ENCODE data around the gene PHKA2. TPM values are rescaled to one million over a fixed set of nuclear protein-coding genes. Genes with fewer than 3 reads are reported as not detected.

Gene PHKA2
- total RNA-seq, 1 experiment from 2014 or later = 18.1 TPM

- H3K27ac Mint-ChIP-seq (ENCODE audit: low read depth, unreplicated experiment) = no peak overlapping the region
- no peak for DNase-seq (ENCODE audit: unreplicated experiment)
- no peaks in the 10 kb centered on the region for H3K36me3 Mint-ChIP-seq (ENCODE audit: insufficient read depth, unreplicated experiment)
- intact Hi-C loops (cut with micrococcal nuclease) = no loop called here
- no TSS peak for BruUV-seq (replicated peaks)
- no peaks in the 10 kb centered on the region for H3K27me3 Mint-ChIP-seq (ENCODE audit: insufficient read depth, unreplicated experiment)
- peaks cover 6% of the 10 kb centered on the region for H3K4me1 Mint-ChIP-seq (ENCODE audit: insufficient read depth, unreplicated experiment)
- no peak for TF ChIP-seq CTCF (IDR thresholded peaks at IDR 0.05; ENCODE audit: unreplicated experiment)
- H3K4me3 Mint-ChIP-seq (ENCODE audit: unreplicated experiment) = no peak overlapping the region
- peaks cover 21% of the 10 kb centered on the region for H3K9me3 Mint-ChIP-seq (ENCODE audit: unreplicated experiment)
- POLR2A ChIA-PET = no interaction called here
- CTCF ChIA-PET = no interaction called here
These were observed 8.9 kb downstream of the PHKA2 start for GRCh38 chrX:18974993-18975392.

- Mint-ChIP-seq H3K9me3 (ENCODE audit: unreplicated experiment) (peaks cover 21% of the 10 kb centered on the region), H3K36me3 (ENCODE audit: insufficient read depth, unreplicated experiment) (no peaks in the 10 kb centered on the region), H3K27ac (ENCODE audit: low read depth, unreplicated experiment) (no peak overlapping the region), H3K27me3 (ENCODE audit: insufficient read depth, unreplicated experiment) (no peaks in the 10 kb centered on the region), H3K4me3 (ENCODE audit: unreplicated experiment) (no peak overlapping the region), H3K4me1 (ENCODE audit: insufficient read depth, unreplicated experiment) (peaks cover 6% of the 10 kb centered on the region)
- TF ChIP-seq CTCF (IDR thresholded peaks at IDR 0.05; ENCODE audit: unreplicated experiment) = no peak
- DNase-seq (ENCODE audit: unreplicated experiment) = no peak
- BruUV-seq (replicated peaks) = no TSS peak
- CTCF ChIA-PET = interaction anchor here (1.0 kb wide), 1 partner anchor 11 kb away, joined by 3 read pairs; no protein-coding TSS in a partner anchor
- intact Hi-C loops (cut with micrococcal nuclease) = no loop called here
- POLR2A ChIA-PET = interaction anchor here (0.7 kb wide), 1 partner anchor 1875 kb away, joined by 3 read pairs; no protein-coding TSS in a partner anchor
These were observed 10.3 kb downstream of the PHKA2 start for GRCh38 chrX:18973527-18974192.

- peaks cover 6% of the 10 kb centered on the region for H3K4me1 Mint-ChIP-seq (ENCODE audit: insufficient read depth, unreplicated experiment)
- ChIA-PET POLR2A (no interaction called here), CTCF (no interaction called here)
- H3K36me3 Mint-ChIP-seq (ENCODE audit: insufficient read depth, unreplicated experiment) = no peaks in the 10 kb centered on the region
- no peak for DNase-seq (ENCODE audit: unreplicated experiment)
- BruUV-seq (replicated peaks) = no TSS peak
- no peak for TF ChIP-seq CTCF (IDR thresholded peaks at IDR 0.05; ENCODE audit: unreplicated experiment)
- H3K27ac Mint-ChIP-seq (ENCODE audit: low read depth, unreplicated experiment) = no peak overlapping the region
- H3K27me3 Mint-ChIP-seq (ENCODE audit: insufficient read depth, unreplicated experiment) = no peaks in the 10 kb centered on the region
- no peak overlapping the region for H3K4me3 Mint-ChIP-seq (ENCODE audit: unreplicated experiment)
- peaks cover 29% of the 10 kb centered on the region for H3K9me3 Mint-ChIP-seq (ENCODE audit: unreplicated experiment)
- intact Hi-C loops (cut with micrococcal nuclease) = no loop called here
These were observed 12.4 kb downstream of the PHKA2 start for GRCh38 chrX:18971506-18971905.

- H3K36me3 Mint-ChIP-seq (ENCODE audit: insufficient read depth, unreplicated experiment) = no peaks in the 10 kb centered on the region
- no peak overlapping the region for H3K27ac Mint-ChIP-seq (ENCODE audit: low read depth, unreplicated experiment)
- DNase-seq (ENCODE audit: unreplicated experiment) = no peak
- POLR2A ChIA-PET = no interaction called here
- peaks cover 6% of the 10 kb centered on the region for H3K4me1 Mint-ChIP-seq (ENCODE audit: insufficient read depth, unreplicated experiment)
- no peaks in the 10 kb centered on the region for H3K27me3 Mint-ChIP-seq (ENCODE audit: insufficient read depth, unreplicated experiment)
- CTCF ChIA-PET = interaction anchor here (0.7 kb wide), 1 partner anchor 47 kb away, joined by 3 read pairs; no protein-coding TSS in a partner anchor
- intact Hi-C loops (cut with micrococcal nuclease) = no loop called here
- peaks cover 25% of the 10 kb centered on the region for H3K9me3 Mint-ChIP-seq (ENCODE audit: unreplicated experiment)
- H3K4me3 Mint-ChIP-seq (ENCODE audit: unreplicated experiment) = no peak overlapping the region
- no peak for TF ChIP-seq CTCF (IDR thresholded peaks at IDR 0.05; ENCODE audit: unreplicated experiment)
- BruUV-seq (replicated peaks) = no TSS peak
These were observed 13.4 kb downstream of the PHKA2 start for GRCh38 chrX:18970465-18970864.
